Fibroblast of lung (primary cell): ENCODE results near the gene TWSG1. TPM values are rescaled to one million over a fixed set of nuclear protein-coding genes. Genes with fewer than 3 reads are reported as not detected.

Source experiments
- DNase-seq, 2 donors: peaks; one replicate each; pipeline versions ENCODE4 v3.0.0 to v3.0.0-alpha.2; 2010; ENCODE audit warnings: low read depth in 2 of 2
- H2AFZ ChIP-seq: 2 replicates; pipeline ENCODE4 v1.5.1; 2012; ENCODE audit warnings: low read length, control low read depth, inconsistent platforms
- H3K27ac ChIP-seq: 2 replicates; pipeline ENCODE4 v1.5.1; 2011; ENCODE audit warnings: low read length, control low read depth; ENCODE audit not compliant: insufficient read depth
- H3K27me3 ChIP-seq: 2 replicates; pipeline ENCODE4 v1.5.1; 2011; ENCODE audit warnings: mild to moderate bottlenecking, low read length; ENCODE audit not compliant: control insufficient read depth, insufficient read depth
- H3K36me3 ChIP-seq: 2 replicates; pipeline ENCODE4 v1.5.1; 2011; ENCODE audit warnings: low read length; ENCODE audit not compliant: control insufficient read depth, insufficient read depth
- H3K4me1 ChIP-seq: 2 replicates; pipeline ENCODE4 v1.5.1; 2011; ENCODE audit warnings: low read length; ENCODE audit not compliant: control insufficient read depth, insufficient read depth; ENCODE audit errors: extremely low read depth
- H3K4me2 ChIP-seq: 2 replicates; pipeline ENCODE4 v1.5.1; 2011; ENCODE audit warnings: low read length, control low read depth; ENCODE audit not compliant: insufficient read depth; ENCODE audit errors: extremely low read depth
- H3K4me3 ChIP-seq, 4 experiments: fragments of 200-600 bp in 1 of 4; sonication (generic) in 1 of 4; replicated peaks in 1 of 4; 2 replicates each; pipeline ENCODE4 v1.5.1; 2011 to 2016; ENCODE audit warnings: low read length in 4 of 4, low read depth in 3 of 4, mild to moderate bottlenecking in 3 of 4, control low read depth in 2 of 4, inconsistent platforms in 1 of 4, mixed read lengths in 1 of 4; ENCODE audit not compliant: insufficient read depth in 1 of 4; ENCODE audit errors: control extremely low read depth in 1 of 4
- H3K79me2 ChIP-seq: 2 replicates; pipeline ENCODE4 v1.5.1; 2012; ENCODE audit warnings: mild to moderate bottlenecking, low read length, inconsistent platforms; ENCODE audit not compliant: control insufficient read depth, insufficient read depth
- H3K9ac ChIP-seq: 2 replicates; pipeline ENCODE4 v1.5.1; 2011; ENCODE audit warnings: mild to moderate bottlenecking, low read length, control low read depth; ENCODE audit not compliant: insufficient read depth
- H3K9me3 ChIP-seq: 2 replicates; pipeline ENCODE4 v1.5.1; 2012; ENCODE audit warnings: low read depth, low read length; ENCODE audit not compliant: control insufficient read depth, insufficient read depth
- H4K20me1 ChIP-seq: 2 replicates; pipeline ENCODE4 v1.5.1; 2011; ENCODE audit warnings: low read length; ENCODE audit not compliant: control insufficient read depth, insufficient read depth; ENCODE audit errors: extremely low read depth
- CTCF ChIP-seq, 2 donors: IDR thresholded peaks in 1 of 2; conservative IDR thresholded peaks in 1 of 2; 1 replicate in 1 of 2; 2 replicates in 1 of 2; pipeline ENCODE4 v1.5.1; 2011 to 2012; ENCODE audit warnings: low read length in 2 of 2, control low read depth in 1 of 2, inconsistent platforms in 1 of 2, low read depth in 1 of 2, mild to moderate bottlenecking in 1 of 2
- EZH2 ChIP-seq: IDR thresholded peaks from 2 replicates; pipeline ENCODE4 v1.5.1; 2012; ENCODE audit warnings: low read length, control low read depth, mild to moderate bottlenecking; ENCODE audit errors: missing control alignments
- polyA plus RNA-seq, 2 donors: library from polyadenylated mRNA; depleted of rRNA in 1 of 2; stranded (reverse) in 1 of 2; unstranded in 1 of 2; fragments of >200 nt; gene quantifications; 2 replicates each; pipeline ENCODE4 v1.2.1, GENCODE V29; 2011 to 2012; ENCODE audit warnings: missing spikeins in 1 of 2
- total RNA-seq: library from RNA; depleted of rRNA; stranded (reverse); fragments of >200 nt; gene quantifications from 2 replicates; pipeline ENCODE4 v1.2.1, GENCODE V29; 2014

Gene TWSG1
- total and polyA plus RNA-seq, 2 donors (not counting 1 experiment from before 2014, with no cell fraction given) = 188 to 216 TPM

GRCh38 chr18:9379118-9379517, 44.5 kb downstream of the TWSG1 start:
- DNase-seq = no peak

GRCh38 chr18:9380101-9380500, 45.5 kb downstream of the TWSG1 start:
- peak; percentile 20 to 79 for DNase-seq
- no peak overlapping the region for H3K4me2 ChIP-seq
- no peaks in the 10 kb centered on the region for H4K20me1 ChIP-seq
- H3K9me3 ChIP-seq = no peaks in the 10 kb centered on the region
- H3K4me3 ChIP-seq = no peak overlapping the region
- TF ChIP-seq CTCF (conservative IDR thresholded peaks at IDR 0.05 in 1 of 2, IDR thresholded peaks at IDR 0.05 in 1 of 2; ENCODE audit: low read depth in 1 of 2, low read length in 2 of 2) (no peak), EZH2 (no peak)
- H2AFZ ChIP-seq = no peak overlapping the region
- no peaks in the 10 kb centered on the region for H3K36me3 ChIP-seq
- no peak overlapping the region for H3K27ac ChIP-seq
- no peak overlapping the region for H3K9ac ChIP-seq
- no peaks in the 10 kb centered on the region for H3K27me3 ChIP-seq
- H3K4me1 ChIP-seq = no peaks in the 10 kb centered on the region
- no peaks in the 10 kb centered on the region for H3K79me2 ChIP-seq

More at GRCh38 chr18:9379118-9379517, 44.5 kb downstream of the TWSG1 start:
- Histone ChIP-seq H3K36me3 (no peaks in the 10 kb centered on the region), H2AFZ (no peak overlapping the region), H3K79me2 (no peaks in the 10 kb centered on the region), H3K4me2 (no peak overlapping the region), H4K20me1 (no peaks in the 10 kb centered on the region), H3K27ac (no peak overlapping the region), H3K4me1 (no peaks in the 10 kb centered on the region), H3K27me3 (no peaks in the 10 kb centered on the region), H3K4me3 (no peak overlapping the region), H3K9me3 (no peaks in the 10 kb centered on the region), H3K9ac (no peak overlapping the region)
- TF ChIP-seq CTCF (conservative IDR thresholded peaks at IDR 0.05 in 1 of 2, IDR thresholded peaks at IDR 0.05 in 1 of 2; ENCODE audit: low read depth in 1 of 2, low read length in 2 of 2) (no peak), EZH2 (no peak)

GRCh38 chr18:9380621-9381395, 46.2 kb downstream of the TWSG1 start:
- Histone ChIP-seq H4K20me1 (no peaks in the 10 kb centered on the region), H3K4me2 (no peak overlapping the region), H3K9me3 (no peaks in the 10 kb centered on the region), H3K9ac (no peak overlapping the region), H2AFZ (no peak overlapping the region), H3K27me3 (no peaks in the 10 kb centered on the region), H3K27ac (no peak overlapping the region), H3K36me3 (no peaks in the 10 kb centered on the region), H3K4me3 (no peak overlapping the region), H3K79me2 (no peaks in the 10 kb centered on the region), H3K4me1 (no peaks in the 10 kb centered on the region)
- peak; percentile 57 to 78 for DNase-seq
- TF ChIP-seq CTCF (conservative IDR thresholded peaks at IDR 0.05 in 1 of 2, IDR thresholded peaks at IDR 0.05 in 1 of 2; ENCODE audit: low read depth in 1 of 2, low read length in 2 of 2) = no peak
- TF ChIP-seq EZH2 = no peak
